Measurements from ENCODE around the gene CAMK1D. TPM values are rescaled to one million over a fixed set of nuclear protein-coding genes. Genes with fewer than 3 reads are reported as not detected.

The CAMK1D gene
- polyA plus RNA-seq, 1 of the 3 experiments (the other 2 are of a cell fraction): 4.1 TPM

DNA sequence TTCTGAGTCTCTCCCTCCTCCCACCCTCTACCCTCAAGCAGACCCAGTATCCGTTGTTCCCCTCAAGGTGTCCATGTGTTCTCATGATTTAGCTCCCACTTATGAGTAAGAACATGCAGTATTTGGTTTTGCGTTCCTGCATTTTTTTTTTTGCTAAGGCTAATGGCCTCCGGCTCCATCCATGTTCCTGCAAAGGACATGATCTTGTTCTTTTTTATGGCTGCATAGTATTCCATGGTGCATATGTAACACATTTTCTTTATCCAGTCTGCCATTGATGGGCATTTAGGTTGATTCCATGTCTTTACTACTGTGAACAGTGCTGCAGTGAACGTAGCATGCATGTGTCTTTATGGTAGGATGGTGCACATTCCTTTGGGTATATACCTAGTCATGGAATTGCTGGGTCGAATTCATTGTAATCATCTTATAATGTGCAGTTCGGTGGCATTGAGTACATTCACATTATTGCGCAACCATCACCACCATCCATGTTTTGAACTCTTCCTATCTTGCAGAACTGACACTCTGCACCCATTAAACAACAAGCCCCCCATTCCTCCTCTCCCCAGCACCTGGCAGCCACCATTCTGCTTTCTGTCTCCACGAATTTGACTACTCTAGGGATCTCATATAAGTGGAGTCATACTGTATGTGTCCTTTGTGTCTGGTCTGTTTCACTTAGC, 125.5 kb downstream of the CAMK1D start:
- Histone ChIP-seq H3K79me2 (ENCODE audit: insufficient read depth) (no peaks in the 10 kb centered on the region), H3K36me3 (replicated peaks in 1 of 2; ENCODE audit: control insufficient read depth in 1 of 2, insufficient read depth in 2 of 2, low read length in 1 of 2) (no peaks in the 10 kb centered on the region), H3K27me3 (ENCODE audit: insufficient read depth) (no peaks in the 10 kb centered on the region), H3K4me1 (ENCODE audit: control insufficient read depth in 1 of 2, insufficient read depth in 2 of 2, low read depth in 1 of 2, low read length in 1 of 2) (no peaks in the 10 kb centered on the region), H3K9me3 (no peaks in the 10 kb centered on the region), H3F3A (replicated peaks; ENCODE audit: insufficient read depth) (no peaks in the 10 kb centered on the region), H4K20me1 (ENCODE audit: insufficient read depth) (no peaks in the 10 kb centered on the region), H3K9me2 (no peaks in the 10 kb centered on the region), H2AFZ (ENCODE audit: low read depth) (no peak overlapping the region), H3K4me2 (no peak overlapping the region), H3K4me3 (ENCODE audit: low read depth in 2 of 2, low read length in 1 of 2) (no peak overlapping the region), H3K27ac (ENCODE audit: low read depth in 2 of 2, low read length in 1 of 2) (no peak overlapping the region), H3K9ac (no peak overlapping the region)
- ChIA-PET CTCF (interaction anchor here (0.6 kb wide), 1 partner anchor 1399 kb away, joined by 3 read pairs; no protein-coding TSS in a partner anchor), POLR2A (no interaction called here)
- DNase-seq: no peak
- TF ChIP-seq RFX5 (IDR thresholded peaks at IDR 0.05; ENCODE audit: low read length) (no peak), EZH2phosphoT487 (IDR thresholded peaks at IDR 0.05; ENCODE audit: borderline replicate concordance, low read depth) (no peak), GABPA (IDR thresholded peaks at IDR 0.05; ENCODE audit: low read depth) (no peak), FOXM1 (IDR thresholded peaks at IDR 0.05; ENCODE audit: low read depth) (no peak), NRF1 (IDR thresholded peaks at IDR 0.05; ENCODE audit: low read depth, low read length) (no peak), FOXJ3 (CRISPR knock-in tag; IDR thresholded peaks at IDR 0.05) (no peak), TEAD4 (IDR thresholded peaks at IDR 0.05; ENCODE audit: borderline replicate concordance, insufficient read depth) (no peak), TAF1 (IDR thresholded peaks at IDR 0.05; ENCODE audit: borderline replicate concordance, low read depth, low read length) (no peak), MEF2A (IDR thresholded peaks at IDR 0.05; ENCODE audit: borderline replicate concordance, low read depth) (no peak), JUND (IDR thresholded peaks at IDR 0.05) (no peak), EP300 (IDR thresholded peaks at IDR 0.05; ENCODE audit: borderline replicate concordance in 1 of 2, low read depth in 1 of 2, low read length in 1 of 2) (no peak), ELF1 (IDR thresholded peaks at IDR 0.05) (no peak), POLR2AphosphoS5 (IDR thresholded peaks at IDR 0.05; ENCODE audit: low read depth, low read length) (no peak), RXRA (IDR thresholded peaks at IDR 0.05; ENCODE audit: borderline replicate concordance, low read depth) (no peak)
- TF ChIP-seq, protein P1, sequence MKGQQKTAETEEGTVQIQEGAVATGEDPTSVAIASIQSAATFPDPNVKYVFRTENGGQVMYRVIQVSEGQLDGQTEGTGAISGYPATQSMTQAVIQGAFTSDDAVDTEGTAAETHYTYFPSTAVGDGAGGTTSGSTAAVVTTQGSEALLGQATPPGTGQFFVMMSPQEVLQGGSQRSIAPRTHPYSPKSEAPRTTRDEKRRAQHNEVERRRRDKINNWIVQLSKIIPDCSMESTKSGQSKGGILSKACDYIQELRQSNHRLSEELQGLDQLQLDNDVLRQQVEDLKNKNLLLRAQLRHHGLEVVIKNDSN (IDR thresholded peaks at IDR 0.05; ENCODE audit: borderline replicate concordance, low read depth): no peak
- TF ChIP-seq, protein P2, sequence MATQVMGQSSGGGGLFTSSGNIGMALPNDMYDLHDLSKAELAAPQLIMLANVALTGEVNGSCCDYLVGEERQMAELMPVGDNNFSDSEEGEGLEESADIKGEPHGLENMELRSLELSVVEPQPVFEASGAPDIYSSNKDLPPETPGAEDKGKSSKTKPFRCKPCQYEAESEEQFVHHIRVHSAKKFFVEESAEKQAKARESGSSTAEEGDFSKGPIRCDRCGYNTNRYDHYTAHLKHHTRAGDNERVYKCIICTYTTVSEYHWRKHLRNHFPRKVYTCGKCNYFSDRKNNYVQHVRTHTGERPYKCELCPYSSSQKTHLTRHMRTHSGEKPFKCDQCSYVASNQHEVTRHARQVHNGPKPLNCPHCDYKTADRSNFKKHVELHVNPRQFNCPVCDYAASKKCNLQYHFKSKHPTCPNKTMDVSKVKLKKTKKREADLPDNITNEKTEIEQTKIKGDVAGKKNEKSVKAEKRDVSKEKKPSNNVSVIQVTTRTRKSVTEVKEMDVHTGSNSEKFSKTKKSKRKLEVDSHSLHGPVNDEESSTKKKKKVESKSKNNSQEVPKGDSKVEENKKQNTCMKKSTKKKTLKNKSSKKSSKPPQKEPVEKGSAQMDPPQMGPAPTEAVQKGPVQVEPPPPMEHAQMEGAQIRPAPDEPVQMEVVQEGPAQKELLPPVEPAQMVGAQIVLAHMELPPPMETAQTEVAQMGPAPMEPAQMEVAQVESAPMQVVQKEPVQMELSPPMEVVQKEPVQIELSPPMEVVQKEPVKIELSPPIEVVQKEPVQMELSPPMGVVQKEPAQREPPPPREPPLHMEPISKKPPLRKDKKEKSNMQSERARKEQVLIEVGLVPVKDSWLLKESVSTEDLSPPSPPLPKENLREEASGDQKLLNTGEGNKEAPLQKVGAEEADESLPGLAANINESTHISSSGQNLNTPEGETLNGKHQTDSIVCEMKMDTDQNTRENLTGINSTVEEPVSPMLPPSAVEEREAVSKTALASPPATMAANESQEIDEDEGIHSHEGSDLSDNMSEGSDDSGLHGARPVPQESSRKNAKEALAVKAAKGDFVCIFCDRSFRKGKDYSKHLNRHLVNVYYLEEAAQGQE (IDR thresholded peaks at IDR 0.05; ENCODE audit: low read depth, low read length): no peak
- TF ChIP-seq, protein P3, sequence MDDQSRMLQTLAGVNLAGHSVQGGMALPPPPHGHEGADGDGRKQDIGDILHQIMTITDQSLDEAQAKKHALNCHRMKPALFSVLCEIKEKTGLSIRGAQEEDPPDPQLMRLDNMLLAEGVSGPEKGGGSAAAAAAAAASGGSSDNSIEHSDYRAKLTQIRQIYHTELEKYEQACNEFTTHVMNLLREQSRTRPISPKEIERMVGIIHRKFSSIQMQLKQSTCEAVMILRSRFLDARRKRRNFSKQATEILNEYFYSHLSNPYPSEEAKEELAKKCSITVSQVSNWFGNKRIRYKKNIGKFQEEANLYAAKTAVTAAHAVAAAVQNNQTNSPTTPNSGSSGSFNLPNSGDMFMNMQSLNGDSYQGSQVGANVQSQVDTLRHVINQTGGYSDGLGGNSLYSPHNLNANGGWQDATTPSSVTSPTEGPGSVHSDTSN (IDR thresholded peaks at IDR 0.05): no peak
- 82% methylated on average over 8 of the region's 8 CpGs for WGBS (ENCODE audit: low lambda C conversion rate)

Measured in SK-N-SH (cell line).